ENCODE measurements around the gene PPP1R16B. TPM values are rescaled to one million over a fixed set of nuclear protein-coding genes. Genes with fewer than 3 reads are reported as not detected.

Gene PPP1R16B
- polyA plus RNA-seq (ENCODE audit: insufficient read length in 3 of 3), result 1 to 10 TPM; 7.2 to 8.3 (median 7.3) TPM
- long read RNA-seq, donor 1, full-length matches to known transcripts, result 1 of 1 reads
- long read RNA-seq, donor 1, partial matches to known transcripts, result 0 of 1 reads
- long read RNA-seq, donor 1, other reads (novel, unspliced or antisense), result 0 of 1 reads
- long read RNA-seq, donor 2, full-length matches to known transcripts, result 1 of 1 reads
- long read RNA-seq, donor 2, partial matches to known transcripts, result 0 of 1 reads
- long read RNA-seq, donor 2, other reads (novel, unspliced or antisense), result 0 of 1 reads
- long read RNA-seq, donor 3, full-length matches to known transcripts, result 3 of 3 reads
- long read RNA-seq, donor 3, partial matches to known transcripts, result 0 of 3 reads
- long read RNA-seq, donor 3, other reads (novel, unspliced or antisense), result 0 of 3 reads
- long read RNA-seq, donor 4, full-length matches to known transcripts, result 2 of 2 reads
- long read RNA-seq, donor 4, partial matches to known transcripts, result 0 of 2 reads
- long read RNA-seq, donor 4, other reads (novel, unspliced or antisense), result 0 of 2 reads
- long read RNA-seq, donor 5, result 0 reads
- long read RNA-seq, donor 6, full-length matches to known transcripts, result 1 of 7 reads
- long read RNA-seq, donor 6, partial matches to known transcripts, result 6 of 7 reads
- long read RNA-seq, donor 6, other reads (novel, unspliced or antisense), result 0 of 7 reads
- long read RNA-seq, donor 7, full-length matches to known transcripts, result 3 of 3 reads
- long read RNA-seq, donor 7, partial matches to known transcripts, result 0 of 3 reads
- long read RNA-seq, donor 7, other reads (novel, unspliced or antisense), result 0 of 3 reads
- long read RNA-seq, donor 8, full-length matches to known transcripts, result 2 of 2 reads
- long read RNA-seq, donor 8, partial matches to known transcripts, result 0 of 2 reads
- long read RNA-seq, donor 8, other reads (novel, unspliced or antisense), result 0 of 2 reads
- long read RNA-seq, donor 9, full-length matches to known transcripts, result 2 of 2 reads
- long read RNA-seq, donor 9, partial matches to known transcripts, result 0 of 2 reads
- long read RNA-seq, donor 9, other reads (novel, unspliced or antisense), result 0 of 2 reads
- long read RNA-seq, donor 10, full-length matches to known transcripts, result 1 of 1 reads
- long read RNA-seq, donor 10, partial matches to known transcripts, result 0 of 1 reads
- long read RNA-seq, donor 10, other reads (novel, unspliced or antisense), result 0 of 1 reads
- long read RNA-seq, donor 11, full-length matches to known transcripts, result 1 of 1 reads
- long read RNA-seq, donor 11, partial matches to known transcripts, result 0 of 1 reads
- long read RNA-seq, donor 11, other reads (novel, unspliced or antisense), result 0 of 1 reads
- long read RNA-seq, donor 12, result 0 reads
- long read RNA-seq, donor 13, full-length matches to known transcripts, result 1 of 1 reads
- long read RNA-seq, donor 13, partial matches to known transcripts, result 0 of 1 reads
- long read RNA-seq, donor 13, other reads (novel, unspliced or antisense), result 0 of 1 reads
- long read RNA-seq, donor 14, full-length matches to known transcripts, result 3 of 3 reads
- long read RNA-seq, donor 14, partial matches to known transcripts, result 0 of 3 reads
- long read RNA-seq, donor 14, other reads (novel, unspliced or antisense), result 0 of 3 reads
- long read RNA-seq, donor 15, full-length matches to known transcripts, result 1 of 1 reads
- long read RNA-seq, donor 15, partial matches to known transcripts, result 0 of 1 reads
- long read RNA-seq, donor 15, other reads (novel, unspliced or antisense), result 0 of 1 reads
- long read RNA-seq, donor 16, full-length matches to known transcripts, result 4 of 4 reads
- long read RNA-seq, donor 16, partial matches to known transcripts, result 0 of 4 reads
- long read RNA-seq, donor 16, other reads (novel, unspliced or antisense), result 0 of 4 reads

DNA sequence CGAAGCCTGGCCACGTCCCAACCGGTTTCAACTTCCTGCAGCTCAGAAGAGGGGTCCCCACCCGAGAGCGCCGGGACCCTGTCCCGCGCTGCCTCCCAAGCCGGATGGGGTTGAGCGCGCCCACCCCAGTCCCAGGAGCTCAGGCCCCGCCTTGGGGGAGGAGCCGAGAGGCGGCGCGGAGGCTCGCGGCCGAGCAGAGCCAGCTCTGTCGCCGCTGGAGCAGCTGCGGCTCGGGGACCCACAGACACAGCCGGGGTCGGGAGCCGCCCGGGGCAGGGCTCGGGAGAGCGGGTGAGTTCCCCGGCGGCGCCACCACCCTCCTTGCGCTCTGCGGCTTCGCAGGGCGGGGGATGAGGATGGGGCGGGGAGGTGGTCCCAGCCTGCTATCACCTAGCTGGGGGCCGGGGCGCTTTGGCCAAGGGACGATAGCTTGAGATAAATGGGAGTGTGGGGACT is at the start of gene PPP1R16B:
PPP1R16B (plus strand) TSS at position 196 of the 456 bp plus-strand sequence. CDS start 30,229 bp downstream, outside the sequence.
- DNase-seq, result peak; percentile 56

GRCh38 chr20:38757145-38757775 is 48.2 kb upstream of the PPP1R16B start:
- no peak for DNase-seq

GRCh38 chr20:38759106-38759505 is 46.4 kb upstream of the PPP1R16B start:
- DNase-seq, result no peak

DNA sequence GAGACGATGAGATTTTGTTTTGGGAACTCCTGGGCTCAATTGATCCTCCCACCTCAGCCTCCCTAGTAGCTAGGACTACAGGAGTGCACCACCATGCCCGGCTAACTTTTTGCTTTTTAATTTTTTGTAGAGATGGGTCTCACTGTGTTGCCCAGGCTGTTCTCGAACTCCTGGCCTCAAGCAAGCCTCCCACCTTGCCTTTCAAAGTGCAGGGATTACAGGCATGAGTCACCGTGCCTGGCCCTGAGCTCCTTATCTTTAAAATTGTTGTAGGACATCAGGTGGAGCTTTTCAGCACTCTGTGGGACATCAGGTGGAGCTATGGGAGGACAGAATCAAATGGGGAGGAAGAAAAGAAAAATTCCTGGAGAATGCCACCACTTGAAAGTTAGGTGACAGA is 44.5 kb upstream of the PPP1R16B start:
- no peak for DNase-seq

GRCh38 chr20:38762174-38762573 is 43.3 kb upstream of the PPP1R16B start:
- DNase-seq, result no peak

DNA sequence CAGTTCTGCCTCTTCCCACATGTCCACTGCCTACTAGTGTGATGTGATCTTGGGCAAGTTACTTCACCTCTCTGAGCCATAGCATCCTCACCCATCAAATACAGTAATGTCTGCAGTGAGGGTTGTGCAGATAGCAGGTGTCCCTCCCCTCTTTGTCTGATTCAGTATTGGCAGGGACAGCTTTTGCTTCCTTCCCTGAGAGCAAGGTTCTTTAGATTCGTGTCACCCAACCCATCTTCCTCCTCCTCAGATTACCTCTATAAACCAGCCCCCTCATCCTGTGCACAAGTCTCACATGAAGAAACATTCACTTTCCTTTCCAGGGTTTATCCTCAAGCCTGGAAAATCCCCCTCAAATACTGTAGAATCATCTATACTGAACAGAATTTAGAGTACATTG is 41.9 kb upstream of the PPP1R16B start:
- DNase-seq, result no peak

DNA sequence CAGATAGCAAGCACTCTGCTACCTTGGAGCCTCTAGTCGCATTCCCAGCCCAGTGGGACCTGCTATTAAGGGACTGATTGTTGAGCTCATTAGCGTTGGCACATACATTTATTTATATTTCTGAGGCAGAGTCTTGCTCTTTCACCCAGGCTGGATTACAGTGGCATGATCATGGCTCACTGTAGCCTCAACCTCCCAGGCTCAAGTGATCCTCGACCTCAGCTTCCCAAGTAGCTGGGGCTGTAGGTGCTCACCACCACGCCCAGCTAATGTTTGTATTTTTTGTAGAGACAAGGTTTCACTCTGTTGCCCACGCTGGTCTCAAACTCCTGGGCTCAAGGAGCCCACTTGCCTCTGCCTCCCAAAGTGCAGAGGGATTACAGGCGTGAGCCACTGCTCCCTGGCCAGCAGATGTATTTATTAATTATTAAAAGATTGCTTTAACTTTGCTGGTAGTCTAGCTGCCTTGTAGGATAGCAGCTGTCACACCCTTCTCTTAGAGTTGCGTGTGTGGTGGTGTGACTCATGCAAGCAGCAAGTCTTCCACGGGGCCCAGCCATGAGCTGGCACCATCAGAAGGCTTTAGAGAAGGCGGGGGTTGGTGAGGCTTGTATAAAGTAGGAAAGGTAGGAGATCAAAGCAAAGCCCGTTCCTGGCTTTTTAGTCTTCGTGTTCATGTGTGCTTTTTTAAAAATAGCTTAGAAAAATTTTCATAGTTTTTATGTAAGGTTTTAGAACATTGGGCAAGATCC is 40.8 kb upstream of the PPP1R16B start:
- DNase-seq, result no peak

GRCh38 chr20:38766071-38766470 is 39.4 kb upstream of the PPP1R16B start:
- DNase-seq, result no peak

DNA sequence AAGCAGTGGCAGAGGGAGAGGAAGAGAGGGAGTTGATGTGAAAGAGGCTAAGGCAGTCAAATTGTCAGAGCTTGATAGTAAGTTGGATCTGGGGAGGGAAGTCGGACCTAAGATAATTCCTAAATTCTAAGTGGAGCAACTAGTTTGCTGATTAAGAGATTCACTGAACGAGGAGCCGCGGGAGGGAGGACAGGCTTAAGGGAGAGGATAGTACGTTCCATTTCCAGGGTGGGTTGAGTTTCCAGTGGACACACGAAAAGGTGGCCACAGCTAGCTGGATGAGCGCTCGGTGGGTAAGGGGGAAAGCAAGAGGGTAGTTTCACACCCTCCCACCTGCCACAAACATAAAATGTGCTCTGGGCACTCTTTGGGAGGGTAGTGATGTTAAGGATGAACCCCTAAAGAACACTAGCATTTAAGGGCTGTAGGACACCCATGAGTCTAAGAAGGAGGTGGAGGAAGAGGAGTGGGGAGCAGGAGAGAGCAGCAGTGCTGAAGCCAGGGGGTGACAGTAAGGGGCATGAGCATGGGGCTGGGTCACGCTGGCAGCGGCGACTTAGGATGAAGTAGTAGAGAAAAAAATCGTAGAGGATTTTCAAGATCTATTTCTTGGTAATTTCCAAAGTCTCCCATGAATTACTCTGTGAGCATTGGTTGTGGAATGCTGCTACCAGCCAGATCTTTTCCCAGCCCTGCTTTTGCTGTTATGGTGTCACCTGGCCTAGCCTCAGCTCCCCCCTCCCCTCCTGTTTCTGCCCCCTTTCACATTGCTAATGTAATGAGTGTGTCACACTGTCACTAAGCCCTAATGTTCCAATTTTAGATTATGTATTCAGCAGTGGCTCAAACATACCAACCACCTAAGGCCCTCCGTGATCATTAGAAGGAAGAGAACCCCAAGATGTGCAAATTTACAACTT is 35.9 kb upstream of the PPP1R16B start:
- DNase-seq, result no peak

DNA sequence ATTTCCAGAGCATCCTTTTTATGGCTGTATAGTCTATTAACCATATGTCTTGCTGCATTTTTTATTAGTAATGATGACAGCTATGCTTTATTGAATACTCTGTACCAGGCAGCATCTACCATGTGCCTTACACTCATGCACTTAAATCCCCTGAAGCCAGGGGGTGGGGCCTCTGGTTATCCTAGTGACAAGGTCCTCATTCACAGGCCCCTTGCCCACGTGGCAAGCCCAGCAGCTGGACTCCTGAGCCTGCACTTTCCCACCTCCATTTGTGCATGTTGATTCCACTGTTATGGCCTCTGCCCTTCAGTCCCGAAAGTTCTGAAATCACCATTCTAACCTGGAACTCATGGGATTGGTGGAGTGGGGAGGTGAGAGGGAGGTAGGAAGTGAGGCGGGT is 35.0 kb upstream of the PPP1R16B start:
- no peak for DNase-seq

- no peak for DNase-seq
Observed at GRCh38 chr20:38770970-38771369, 34.5 kb upstream of the PPP1R16B start.

- no peak for DNase-seq
Observed at GRCh38 chr20:38771621-38772020, 33.9 kb upstream of the PPP1R16B start.

- no peak for DNase-seq
Observed at GRCh38 chr20:38774167-38774566, 31.3 kb upstream of the PPP1R16B start.

DNA sequence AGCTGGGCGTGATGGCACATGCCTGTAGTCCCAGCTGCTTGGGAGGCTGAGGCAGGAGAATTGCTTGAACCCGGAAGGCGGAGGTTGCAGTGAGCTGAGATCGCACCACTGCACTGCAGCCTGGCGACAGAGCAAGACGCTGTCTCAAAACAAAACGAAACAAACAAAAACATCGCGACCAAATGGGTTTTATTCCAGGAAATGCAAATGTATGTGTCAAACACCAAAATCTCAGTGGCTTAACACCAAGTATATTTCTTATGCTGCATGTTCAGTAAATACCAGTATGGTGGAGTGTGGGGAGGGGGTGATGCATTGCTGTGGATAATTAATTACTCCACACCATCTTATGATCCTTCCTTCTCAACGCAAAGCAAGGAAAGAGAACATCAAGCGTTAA is 29.1 kb upstream of the PPP1R16B start:
- DNase-seq, result no peak

DNA sequence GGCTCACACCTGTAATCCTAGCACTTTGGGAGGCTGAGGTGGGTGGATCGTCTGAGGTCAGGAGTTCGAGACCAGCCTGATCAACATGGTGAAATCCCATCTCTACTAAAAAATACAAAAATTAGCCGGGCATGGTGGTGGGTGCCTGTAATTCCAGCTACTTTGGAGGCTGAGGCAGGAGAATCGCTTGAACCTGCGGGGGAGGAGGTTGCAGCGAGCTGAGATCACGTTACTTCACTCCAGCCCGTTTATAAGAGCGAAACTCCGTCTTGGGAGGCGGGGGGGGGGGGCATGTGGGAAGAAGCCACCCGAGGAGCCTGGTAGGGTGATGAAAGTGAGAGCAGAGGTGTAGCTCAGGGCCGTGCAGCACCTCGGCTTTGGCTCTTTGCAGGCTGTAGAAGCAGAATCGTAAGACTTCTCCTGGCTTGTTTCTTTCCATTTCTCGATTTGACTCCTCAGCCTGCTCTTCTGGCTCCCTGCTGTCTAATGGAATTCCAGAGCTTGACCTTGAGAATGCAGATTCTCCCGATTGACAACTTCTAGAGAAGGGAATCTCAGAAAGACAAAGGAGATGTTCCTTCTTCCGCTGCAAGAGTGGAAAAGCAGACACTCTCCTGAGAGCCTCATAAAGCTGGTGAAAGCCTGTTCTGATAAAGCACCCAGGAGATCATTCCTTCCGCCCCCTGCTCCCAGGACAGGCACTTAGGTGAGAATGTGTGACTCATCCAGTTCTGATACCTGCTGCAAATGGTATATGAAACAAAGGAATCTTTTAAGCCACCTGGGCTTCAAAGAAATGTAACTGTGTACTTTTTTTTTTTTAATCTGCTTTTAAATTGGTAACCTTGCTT is 26.0 kb upstream of the PPP1R16B start:
- DNase-seq, result no peak

DNA sequence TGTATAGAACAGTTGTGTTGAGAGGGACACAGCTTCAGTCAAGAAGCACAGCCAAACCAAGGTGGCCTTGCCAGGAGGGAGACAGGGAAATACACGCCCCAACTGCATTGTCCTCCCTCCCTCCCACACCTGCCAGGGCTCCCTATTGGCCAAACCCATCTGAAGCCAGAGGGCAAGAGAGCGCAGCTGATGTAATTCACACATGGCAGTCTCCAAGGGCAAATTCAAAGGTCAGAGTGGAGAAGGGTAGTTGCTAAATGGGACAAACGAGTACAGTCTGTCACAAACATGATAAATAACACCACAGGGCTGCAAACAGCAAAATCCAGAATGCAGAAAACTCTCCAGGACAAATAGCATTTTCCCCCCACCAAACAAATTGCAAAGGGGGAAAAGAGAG is 23.2 kb upstream of the PPP1R16B start:
- no peak for DNase-seq

- DNase-seq, result no peak
Observed at GRCh38 chr20:38787870-38788269, 17.6 kb upstream of the PPP1R16B start.
